H1 (cell line): ENCODE measurements around the gene CDKL5. TPM values are rescaled to one million over a fixed set of nuclear protein-coding genes. Genes with fewer than 3 reads are reported as not detected.

Source experiments
- BACH1 ChIP-seq: IDR thresholded peaks from 2 replicates; pipeline ENCODE4 v1.6.1; 2012; ENCODE audit warnings: low read length, improper control_type of control experiment
- BCL11A ChIP-seq, 2 experiments: IDR thresholded peaks; one replicate each; pipeline ENCODE4 v1.6.1; 2011; ENCODE audit warnings: low read depth in 2 of 2, low read length in 2 of 2, mild to moderate bottlenecking in 2 of 2
- CBX5 ChIP-seq: fragments of 300-800, 300-1000 bp; sonication (generic); IDR thresholded peaks from 2 replicates; pipeline ENCODE4 v1.7.1; 2016; ENCODE audit warnings: antibody characterized with exemption, low read length, low read depth
- CHD7 ChIP-seq: fragments of 300-600 bp; sonication (generic); IDR thresholded peaks from 2 replicates; pipeline ENCODE4 v1.7.1; 2012; ENCODE audit warnings: low read length, moderate library complexity, mild to moderate bottlenecking, inconsistent platforms; ENCODE audit not compliant: insufficient replicate concordance
- EZH2 ChIP-seq: fragments of 200-600 bp; sonication (generic); IDR thresholded peaks from 2 replicates; pipeline ENCODE4 v1.7.1; 2012; ENCODE audit warnings: low read depth, mild to moderate bottlenecking, moderate library complexity, low read length, inconsistent platforms; ENCODE audit not compliant: severe bottlenecking
- GABPA ChIP-seq: IDR thresholded peaks from 2 replicates; pipeline ENCODE4 v1.6.1; 2011; ENCODE audit warnings: mild to moderate bottlenecking, low read length, moderate library complexity, borderline replicate concordance; ENCODE audit not compliant: insufficient read depth
- KDM1A ChIP-seq: fragments of 200-600, 300-600 bp; sonication (generic); IDR thresholded peaks from 2 replicates; pipeline ENCODE4 v1.7.1; 2016; ENCODE audit warnings: mild to moderate bottlenecking, low read length, borderline replicate concordance
- NANOG ChIP-seq: IDR thresholded peaks from 2 replicates; pipeline ENCODE4 v1.6.1; 2011; ENCODE audit warnings: low read length, low read depth, mild to moderate bottlenecking, inconsistent platforms; ENCODE audit not compliant: insufficient read depth, poor library complexity, severe bottlenecking
- RFX5 ChIP-seq: IDR thresholded peaks from 2 replicates; pipeline ENCODE4 v1.6.1; 2011; ENCODE audit warnings: low read depth, low read length, improper control_type of control experiment, borderline replicate concordance
- SIRT6 ChIP-seq: IDR thresholded peaks from one replicate; pipeline ENCODE4 v1.7.1; 2012; ENCODE audit warnings: low read length, inconsistent platforms
- SRF ChIP-seq: IDR thresholded peaks from 2 replicates; pipeline ENCODE4 v1.6.1; 2011; ENCODE audit warnings: mild to moderate bottlenecking, low read depth, low read length, moderate library complexity
- TAF7 ChIP-seq: optimal IDR thresholded peaks from 2 replicates; pipeline ENCODE3; 2011; ENCODE audit warnings: low read depth, mild to moderate bottlenecking, inconsistent platforms, low read length, moderate library complexity, borderline replicate concordance
- polyA plus RNA-seq, 7 experiments: library from polyadenylated mRNA; depleted of rRNA in 3 of 7; stranded (reverse) in 5 of 7; unstranded in 2 of 7; fragments of >200 nt in 5 of 7; fragments of 200-250 nt in 2 of 7; gene quantifications; 1 replicate in 5 of 7; 2 replicates in 1 of 7; 4 replicates in 1 of 7; pipeline versions ENCODE4 v1.2.1 to v1.2.3, GENCODE V29; 2011 to 2013; ENCODE audit warnings: missing spikeins in 2 of 7, mixed read lengths in 2 of 7
- total RNA-seq: library from RNA; stranded (reverse); fragmentation: NEBNext Ultra II Directional; extraction: Animal tissue kit (Norgen Biotek cat#: 25700); gene quantifications from 2 replicates; pipeline ENCODE4 v1.2.1, GENCODE V29; 2021

CDKL5 gene
- total and polyA plus RNA-seq, 2 of the 8 experiments (the other 6 are each of a cell fraction or from before 2014, with no cell fraction given): 5.5 to 15.6 TPM

DNA sequence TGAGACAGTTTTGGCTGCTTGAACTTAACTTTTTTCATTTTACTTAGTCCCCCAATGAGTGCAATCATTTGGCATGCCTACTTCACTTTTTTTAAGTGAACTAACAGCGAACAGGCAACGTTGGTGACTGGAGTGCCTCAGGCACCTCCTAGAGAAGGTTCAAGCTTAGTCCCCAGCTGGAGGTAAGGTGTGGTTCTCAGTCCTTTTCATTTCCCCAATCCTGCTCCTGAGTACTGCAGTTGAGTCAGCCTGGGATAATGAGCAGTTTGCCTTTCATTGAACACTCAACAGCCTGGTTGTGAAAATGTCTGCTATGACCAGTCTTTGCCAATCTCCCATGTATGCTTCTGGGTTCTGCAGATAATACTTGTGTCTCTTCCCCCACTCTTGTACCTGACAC is 109.5 kb downstream of the CDKL5 start (continued):
- TF ChIP-seq CHD7 (no peak), GABPA (no peak), NANOG (no peak), BCL11A (IDR thresholded peaks at IDR 0.05; ENCODE audit: low read depth in 2 of 2, low read length in 2 of 2) (no peak), SIRT6 (no peak), KDM1A (no peak), BACH1 (no peak), EZH2 (no peak), SRF (no peak), RFX5 (no peak), CBX5 (no peak), TAF7 (no peak)
